Upper lobe of left lung (tissue), 6 donors: ENCODE measurements around the gene DDX10. TPM values are rescaled to one million over a fixed set of nuclear protein-coding genes. Genes with fewer than 3 reads are reported as not detected.

Experiments used
- ATAC-seq, 2 donors: fragments of 200-7000 bp; cut with Tn5 transposase; one replicate each; pipeline ENCODE4 v1.9.1; 2022; ENCODE audit warnings: mild to moderate bottlenecking in 2 of 2, moderate library complexity in 2 of 2; ENCODE audit not compliant: low FRiP score in 2 of 2
- DNase-seq, 2 donors: peaks; one replicate each; pipeline ENCODE4 v3.0.0-alpha.2; 2019 to 2020
- H3K27ac ChIP-seq, 4 donors: fragments of 200-600 bp; sonication (generic); one replicate each; pipeline ENCODE4 v1.5.1; 2016 to 2019
- H3K27me3 ChIP-seq, 4 donors: fragments of 200-600 bp; sonication (generic); one replicate each; pipeline ENCODE4 v1.5.1; 2017 to 2019
- H3K36me3 ChIP-seq, 4 donors: fragments of 200-600 bp; sonication (generic); one replicate each; pipeline ENCODE4 v1.5.1; 2016 to 2019
- H3K4me1 ChIP-seq, 4 donors: fragments of 200-600 bp; sonication (generic); one replicate each; pipeline ENCODE4 v1.5.1; 2018 to 2019
- H3K4me3 ChIP-seq, 4 donors: fragments of 200-600 bp; sonication (generic); one replicate each; pipeline ENCODE4 v1.5.1; 2017 to 2019; ENCODE audit warnings: mild to moderate bottlenecking in 2 of 4, moderate library complexity in 1 of 4
- H3K9me3 ChIP-seq, 4 donors: fragments of 200-600 bp; sonication (generic); one replicate each; pipeline ENCODE4 v1.5.1; 2018 to 2019
- CTCF ChIP-seq, 6 experiments: fragments of 450-650 bp in 4 of 6; fragments of 200-600 bp in 2 of 6; sonication (generic) in 2 of 6; IDR thresholded peaks; one replicate each; pipeline ENCODE4 v1.5.1; 2016 to 2019; ENCODE audit warnings: antibody characterized with exemption in 6 of 6
- EP300 ChIP-seq, 4 donors: sonication (generic); formaldehyde crosslinking; IDR thresholded peaks; one replicate each; pipeline ENCODE4 v1.5.1; 2017; ENCODE audit warnings: antibody characterized with exemption in 4 of 4, control low read depth in 2 of 4
- POLR2A ChIP-seq, 4 donors: fragments of 450-650 bp; IDR thresholded peaks; one replicate each; pipeline ENCODE4 v1.5.1; 2016 to 2017; ENCODE audit warnings: antibody characterized with exemption in 4 of 4, mild to moderate bottlenecking in 2 of 4
- POLR2AphosphoS5 ChIP-seq, 2 donors: sonication (generic); formaldehyde crosslinking; IDR thresholded peaks; one replicate each; pipeline ENCODE4 v1.5.1; 2017; ENCODE audit warnings: antibody characterized with exemption in 2 of 2
- WGBS, 2 donors: methylation state at CpG; one replicate each; pipeline ENCODE4 v1.1.5; 2017 to 2018; 5-methylcytosine and 5-hydroxymethylcytosine counted together
- total RNA-seq, 6 donors: library from RNA; depleted of rRNA in 4 of 6; stranded (reverse); fragments of >200 nt in 4 of 6; gene quantifications; one replicate each; pipeline versions ENCODE4 v1.1.0 to v1.2.1, GENCODE V29; 2016 to 2021
- donor health status: DM: no; HTN: no; CAD: no; lungs with moderate emphysema.
- donor health status: DM: no; HTN: yes; CAD: no; lungs with severe emphysema.

DDX10 gene
- total RNA-seq, 6 donors from 2014 or later, result 9.0 to 25.2 (median 17.4) TPM

GRCh38 chr11:108781946-108782345 lies 117.1 kb downstream of the DDX10 start:
- 92 to 95% methylated on average over 2 of the region's 2 CpGs for whole genome bisulfite sequencing, 2 donors
- no peak overlapping the region for H3K27ac ChIP-seq
- H3K27me3 ChIP-seq, result no peaks in the 10 kb centered on the region
- DNase-seq (no peak), ATAC-seq (no peak)
- no peak for TF ChIP-seq CTCF (IDR thresholded peaks at IDR 0.05)
- H3K4me1 ChIP-seq, result peaks cover 0 to 6% (median 0%) of the 10 kb centered on the region in 4 donors
- H3K4me3 ChIP-seq, result no peak overlapping the region
- no peaks in the 10 kb centered on the region for H3K36me3 ChIP-seq
- H3K9me3 ChIP-seq, result peaks cover 0 to 4% (median 0%) of the 10 kb centered on the region in 4 donors

- no peak overlapping the region for H3K27ac ChIP-seq
- no peak overlapping the region for H3K4me3 ChIP-seq
- no peaks in the 10 kb centered on the region for H3K4me1 ChIP-seq
- H3K9me3 ChIP-seq, result peaks cover 0 to 4% (median 0%) of the 10 kb centered on the region in 4 donors
- 63 to 65% methylated on average over 5 of the region's 5 CpGs for WGBS, 2 donors
- no peaks in the 10 kb centered on the region for H3K27me3 ChIP-seq
- no peaks in the 10 kb centered on the region for H3K36me3 ChIP-seq
- TF ChIP-seq EP300 (IDR thresholded peaks at IDR 0.05), result no peak
- no peak for TF ChIP-seq POLR2AphosphoS5 (IDR thresholded peaks at IDR 0.05)
- TF ChIP-seq POLR2A (IDR thresholded peaks at IDR 0.05), result no peak
- no peak for TF ChIP-seq CTCF (IDR thresholded peaks at IDR 0.05)
- ATAC-seq (no peak), DNase-seq (no peak)
These were observed 121.6 kb downstream of the DDX10 start for GRCh38 chr11:108786281-108786990.

- DNase-seq (no peak), ATAC-seq (no peak)
- no peak for TF ChIP-seq EP300 (IDR thresholded peaks at IDR 0.05)
- TF ChIP-seq POLR2AphosphoS5 (IDR thresholded peaks at IDR 0.05), result no peak
- TF ChIP-seq CTCF (IDR thresholded peaks at IDR 0.05), result no peak
- no peak for TF ChIP-seq POLR2A (IDR thresholded peaks at IDR 0.05)
- H3K9me3 ChIP-seq, result peaks cover 0 to 4% (median 0%) of the 10 kb centered on the region in 4 donors
- no peaks in the 10 kb centered on the region for H3K36me3 ChIP-seq
- no peak overlapping the region for H3K27ac ChIP-seq
- no peak overlapping the region for H3K4me3 ChIP-seq
- 89 to 96% methylated on average over 6 of the region's 6 CpGs for WGBS, 2 donors
- H3K27me3 ChIP-seq, result no peaks in the 10 kb centered on the region
- no peaks in the 10 kb centered on the region for H3K4me1 ChIP-seq
These were observed 122.2 kb downstream of the DDX10 start for GRCh38 chr11:108787105-108787504.

GRCh38 chr11:108788565-108789199 lies 123.8 kb downstream of the DDX10 start:
- Histone ChIP-seq H3K4me3 (no peak overlapping the region), H3K4me1 (no peaks in the 10 kb centered on the region), H3K27me3 (no peaks in the 10 kb centered on the region), H3K27ac (no peak overlapping the region), H3K36me3 (no peaks in the 10 kb centered on the region), H3K9me3 (peaks cover 0 to 4% (median 0%) of the 10 kb centered on the region in 4 donors)
- ATAC-seq, result no peak
- DNase-seq, result no peak
- TF ChIP-seq EP300 (IDR thresholded peaks at IDR 0.05), result no peak
- peak in 2 of 6 experiments; percentile 5 to 10 for TF ChIP-seq CTCF (IDR thresholded peaks at IDR 0.05)
- TF ChIP-seq POLR2A (IDR thresholded peaks at IDR 0.05), result no peak
- 93 to 94% methylated on average over 4 to 5 of the region's 5 CpGs for WGBS, 2 donors
